Measurements from ENCODE around the gene SHB. TPM values are rescaled to one million over a fixed set of nuclear protein-coding genes. Genes with fewer than 3 reads are reported as not detected.

SHB gene
- total RNA-seq, 1 experiment from 2014 or later = 28.7 TPM

GRCh38 chr9:37916471-37917312, 152.3 kb downstream of the SHB start:
- H3K4me3 ChIP-seq (replicated peaks in 1 of 2; ENCODE audit: low read depth in 1 of 2, low read length in 2 of 2) = no peak overlapping the region
- ATAC-seq (no peak), DNase-seq (ENCODE audit: low read depth, low spot score) (no peak)
- no peaks in the 10 kb centered on the region for H3K79me2 ChIP-seq (ENCODE audit: insufficient read depth, low read length)
- RAD21 ChIA-PET (ENCODE audit: low non-redundant PET in 1 of 2, low total read pairs in 2 of 2, uncharacterized antibody in 2 of 2, unreplicated experiment in 2 of 2) = no interaction called here
- no TSS peak for BruUV-seq (replicated peaks)
- no peak overlapping the region for H3K4me2 ChIP-seq (ENCODE audit: low read length)
- intact Hi-C loops (cut with micrococcal nuclease) = loop anchor here (5.0 kb wide), 1 partner anchor 51 kb away; no protein-coding TSS in a partner anchor
- H4K20me1 ChIP-seq (ENCODE audit: insufficient read depth) = no peaks in the 10 kb centered on the region
- no peaks in the 10 kb centered on the region for H3K27me3 ChIP-seq (ENCODE audit: insufficient read depth, low read length)
- POLR2A ChIA-PET = interaction anchor here (0.8 kb wide), 2 partner anchors 8 to 34 kb away, joined by 3 to 4 read pairs; no protein-coding TSS in a partner anchor
- no peaks in the 10 kb centered on the region for H3K9me2 ChIP-seq (ENCODE audit: insufficient read depth)
- peaks cover 0 to 5% of the 10 kb centered on the region in 2 experiments; a peak in 1 of 4 replicates for H3K4me1 ChIP-seq (ENCODE audit: control insufficient read depth in 1 of 2, insufficient read depth in 2 of 2, low read length in 2 of 2)
- no peak overlapping the region for H3K27ac ChIP-seq (ENCODE audit: low read depth, low read length)
- H3K36me3 ChIP-seq (ENCODE audit: control insufficient read depth in 1 of 2, insufficient read depth in 2 of 2, low read length in 2 of 2) = peaks cover 7 to 23% of the 10 kb centered on the region in 2 experiments; a peak in 3 of 4 replicates
- H3K9me3 ChIP-seq (ENCODE audit: control insufficient read depth in 1 of 2, insufficient read depth in 1 of 2, low read depth in 1 of 2, low read length in 2 of 2) = no peaks in the 10 kb centered on the region
- TF ChIP-seq FOSL1 (IDR thresholded peaks at IDR 0.05; ENCODE audit: low read depth) (no peak), CBX3 (IDR thresholded peaks at IDR 0.05; ENCODE audit: low read depth) (no peak), JUND (IDR thresholded peaks at IDR 0.05) (no peak), CEBPB (IDR thresholded peaks at IDR 0.05; ENCODE audit: low read depth) (no peak), ELF1 (IDR thresholded peaks at IDR 0.05; ENCODE audit: borderline replicate concordance, low read depth) (no peak), ZBTB33 (IDR thresholded peaks at IDR 0.05; ENCODE audit: extremely low read depth, insufficient replicate concordance, low read length) (no peak), ATF3 (IDR thresholded peaks at IDR 0.05) (no peak), RAD21 (IDR thresholded peaks at IDR 0.05; ENCODE audit: low read depth) (no peak), SRF (IDR thresholded peaks at IDR 0.05; ENCODE audit: low read depth) (no peak), MAX (IDR thresholded peaks at IDR 0.05) (no peak)
- H2AFZ ChIP-seq (ENCODE audit: low read depth, low read length, poor library complexity, severe bottlenecking) = no peak overlapping the region
- no peak overlapping the region for H3K9ac ChIP-seq (ENCODE audit: low read length)
- CTCF ChIA-PET = interaction anchor here (1.3 kb wide), 1 partner anchor 347 kb away, joined by 5 read pairs; no protein-coding TSS in a partner anchor
